Measurements from ENCODE around the gene CRTC1. TPM values are rescaled to one million over a fixed set of nuclear protein-coding genes. Genes with fewer than 3 reads are reported as not detected.

CRTC1 gene
- total and polyA plus RNA-seq, 9 of the 15 experiments (the other 6 are each of a cell fraction or from before 2014, with no cell fraction given) = 0.25 to 3.8 (median 1.2) TPM; not detected in 2

DNA sequence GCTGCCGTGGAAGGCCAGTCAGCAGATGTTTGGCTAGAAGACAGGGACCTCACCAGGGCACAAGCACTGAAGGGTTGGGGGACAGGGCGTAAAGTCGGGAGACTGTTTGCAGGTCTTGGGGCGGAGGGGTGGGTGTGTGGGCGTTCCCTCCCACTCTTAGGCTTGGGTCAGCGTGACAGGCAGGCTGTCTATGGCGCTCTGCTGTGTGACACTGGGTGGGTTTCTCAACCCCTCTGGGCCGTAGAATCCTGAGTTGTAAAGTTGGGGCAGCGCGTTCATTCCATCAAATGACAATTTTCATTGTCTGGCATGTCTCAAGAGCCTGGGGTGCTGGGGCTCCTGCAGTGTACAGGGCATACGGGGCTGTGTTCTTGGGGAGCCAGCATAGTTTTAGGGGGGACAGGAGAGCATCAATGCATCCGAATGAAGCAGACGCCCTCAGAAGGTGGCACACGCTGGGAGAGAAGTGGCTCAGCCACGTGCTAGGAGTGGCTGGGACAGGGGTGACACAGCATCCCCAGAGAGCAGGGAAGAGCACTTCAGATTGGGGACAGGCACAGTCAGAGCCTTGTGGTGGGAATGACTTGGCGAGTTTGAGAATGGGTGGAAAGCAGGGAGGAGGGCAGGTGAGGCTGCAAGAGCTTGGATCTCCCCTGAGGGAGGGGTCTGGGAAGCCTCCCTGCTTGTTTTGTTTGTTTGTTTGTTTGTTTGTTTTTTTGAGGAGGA is 4.4 kb downstream of the CRTC1 start (continued):
- no peak for TF ChIP-seq ZNF445 (CRISPR knock-in tag; IDR thresholded peaks at IDR 0.05; ENCODE audit: low read depth)
- peak; percentile 15 for TF ChIP-seq ZFP36 (IDR thresholded peaks at IDR 0.05; ENCODE audit: low read depth, low read length, partially characterized antibody)
- TF ChIP-seq, protein P1, sequence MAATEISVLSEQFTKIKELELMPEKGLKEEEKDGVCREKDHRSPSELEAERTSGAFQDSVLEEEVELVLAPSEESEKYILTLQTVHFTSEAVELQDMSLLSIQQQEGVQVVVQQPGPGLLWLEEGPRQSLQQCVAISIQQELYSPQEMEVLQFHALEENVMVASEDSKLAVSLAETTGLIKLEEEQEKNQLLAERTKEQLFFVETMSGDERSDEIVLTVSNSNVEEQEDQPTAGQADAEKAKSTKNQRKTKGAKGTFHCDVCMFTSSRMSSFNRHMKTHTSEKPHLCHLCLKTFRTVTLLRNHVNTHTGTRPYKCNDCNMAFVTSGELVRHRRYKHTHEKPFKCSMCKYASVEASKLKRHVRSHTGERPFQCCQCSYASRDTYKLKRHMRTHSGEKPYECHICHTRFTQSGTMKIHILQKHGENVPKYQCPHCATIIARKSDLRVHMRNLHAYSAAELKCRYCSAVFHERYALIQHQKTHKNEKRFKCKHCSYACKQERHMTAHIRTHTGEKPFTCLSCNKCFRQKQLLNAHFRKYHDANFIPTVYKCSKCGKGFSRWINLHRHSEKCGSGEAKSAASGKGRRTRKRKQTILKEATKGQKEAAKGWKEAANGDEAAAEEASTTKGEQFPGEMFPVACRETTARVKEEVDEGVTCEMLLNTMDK (IDR thresholded peaks at IDR 0.05; ENCODE audit: borderline replicate concordance, insufficient read depth, low read depth, low read length, poor library complexity, severe bottlenecking) = no peak
- TF ChIP-seq RNF2 (IDR thresholded peaks at IDR 0.05) = no peak
- no peak for TF ChIP-seq POLR2A (conservative IDR thresholded peaks at IDR 0.05)
- TF ChIP-seq, protein P2, sequence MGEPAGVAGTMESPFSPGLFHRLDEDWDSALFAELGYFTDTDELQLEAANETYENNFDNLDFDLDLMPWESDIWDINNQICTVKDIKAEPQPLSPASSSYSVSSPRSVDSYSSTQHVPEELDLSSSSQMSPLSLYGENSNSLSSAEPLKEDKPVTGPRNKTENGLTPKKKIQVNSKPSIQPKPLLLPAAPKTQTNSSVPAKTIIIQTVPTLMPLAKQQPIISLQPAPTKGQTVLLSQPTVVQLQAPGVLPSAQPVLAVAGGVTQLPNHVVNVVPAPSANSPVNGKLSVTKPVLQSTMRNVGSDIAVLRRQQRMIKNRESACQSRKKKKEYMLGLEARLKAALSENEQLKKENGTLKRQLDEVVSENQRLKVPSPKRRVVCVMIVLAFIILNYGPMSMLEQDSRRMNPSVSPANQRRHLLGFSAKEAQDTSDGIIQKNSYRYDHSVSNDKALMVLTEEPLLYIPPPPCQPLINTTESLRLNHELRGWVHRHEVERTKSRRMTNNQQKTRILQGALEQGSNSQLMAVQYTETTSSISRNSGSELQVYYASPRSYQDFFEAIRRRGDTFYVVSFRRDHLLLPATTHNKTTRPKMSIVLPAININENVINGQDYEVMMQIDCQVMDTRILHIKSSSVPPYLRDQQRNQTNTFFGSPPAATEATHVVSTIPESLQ (CRISPR knock-in tag; IDR thresholded peaks at IDR 0.05) = no peak
- 0 out of 2 replicates have a peak, but pooled peaks have one; percentile 19 for TF ChIP-seq RAD51 (IDR thresholded peaks at IDR 0.05; ENCODE audit: borderline replicate concordance, low read depth)
- TF ChIP-seq, protein P3, sequence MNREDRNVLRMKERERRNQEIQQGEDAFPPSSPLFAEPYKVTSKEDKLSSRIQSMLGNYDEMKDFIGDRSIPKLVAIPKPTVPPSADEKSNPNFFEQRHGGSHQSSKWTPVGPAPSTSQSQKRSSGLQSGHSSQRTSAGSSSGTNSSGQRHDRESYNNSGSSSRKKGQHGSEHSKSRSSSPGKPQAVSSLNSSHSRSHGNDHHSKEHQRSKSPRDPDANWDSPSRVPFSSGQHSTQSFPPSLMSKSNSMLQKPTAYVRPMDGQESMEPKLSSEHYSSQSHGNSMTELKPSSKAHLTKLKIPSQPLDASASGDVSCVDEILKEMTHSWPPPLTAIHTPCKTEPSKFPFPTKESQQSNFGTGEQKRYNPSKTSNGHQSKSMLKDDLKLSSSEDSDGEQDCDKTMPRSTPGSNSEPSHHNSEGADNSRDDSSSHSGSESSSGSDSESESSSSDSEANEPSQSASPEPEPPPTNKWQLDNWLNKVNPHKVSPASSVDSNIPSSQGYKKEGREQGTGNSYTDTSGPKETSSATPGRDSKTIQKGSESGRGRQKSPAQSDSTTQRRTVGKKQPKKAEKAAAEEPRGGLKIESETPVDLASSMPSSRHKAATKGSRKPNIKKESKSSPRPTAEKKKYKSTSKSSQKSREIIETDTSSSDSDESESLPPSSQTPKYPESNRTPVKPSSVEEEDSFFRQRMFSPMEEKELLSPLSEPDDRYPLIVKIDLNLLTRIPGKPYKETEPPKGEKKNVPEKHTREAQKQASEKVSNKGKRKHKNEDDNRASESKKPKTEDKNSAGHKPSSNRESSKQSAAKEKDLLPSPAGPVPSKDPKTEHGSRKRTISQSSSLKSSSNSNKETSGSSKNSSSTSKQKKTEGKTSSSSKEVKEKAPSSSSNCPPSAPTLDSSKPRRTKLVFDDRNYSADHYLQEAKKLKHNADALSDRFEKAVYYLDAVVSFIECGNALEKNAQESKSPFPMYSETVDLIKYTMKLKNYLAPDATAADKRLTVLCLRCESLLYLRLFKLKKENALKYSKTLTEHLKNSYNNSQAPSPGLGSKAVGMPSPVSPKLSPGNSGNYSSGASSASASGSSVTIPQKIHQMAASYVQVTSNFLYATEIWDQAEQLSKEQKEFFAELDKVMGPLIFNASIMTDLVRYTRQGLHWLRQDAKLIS (CRISPR knock-in tag; IDR thresholded peaks at IDR 0.05) = no peak
- TF ChIP-seq, protein P4, sequence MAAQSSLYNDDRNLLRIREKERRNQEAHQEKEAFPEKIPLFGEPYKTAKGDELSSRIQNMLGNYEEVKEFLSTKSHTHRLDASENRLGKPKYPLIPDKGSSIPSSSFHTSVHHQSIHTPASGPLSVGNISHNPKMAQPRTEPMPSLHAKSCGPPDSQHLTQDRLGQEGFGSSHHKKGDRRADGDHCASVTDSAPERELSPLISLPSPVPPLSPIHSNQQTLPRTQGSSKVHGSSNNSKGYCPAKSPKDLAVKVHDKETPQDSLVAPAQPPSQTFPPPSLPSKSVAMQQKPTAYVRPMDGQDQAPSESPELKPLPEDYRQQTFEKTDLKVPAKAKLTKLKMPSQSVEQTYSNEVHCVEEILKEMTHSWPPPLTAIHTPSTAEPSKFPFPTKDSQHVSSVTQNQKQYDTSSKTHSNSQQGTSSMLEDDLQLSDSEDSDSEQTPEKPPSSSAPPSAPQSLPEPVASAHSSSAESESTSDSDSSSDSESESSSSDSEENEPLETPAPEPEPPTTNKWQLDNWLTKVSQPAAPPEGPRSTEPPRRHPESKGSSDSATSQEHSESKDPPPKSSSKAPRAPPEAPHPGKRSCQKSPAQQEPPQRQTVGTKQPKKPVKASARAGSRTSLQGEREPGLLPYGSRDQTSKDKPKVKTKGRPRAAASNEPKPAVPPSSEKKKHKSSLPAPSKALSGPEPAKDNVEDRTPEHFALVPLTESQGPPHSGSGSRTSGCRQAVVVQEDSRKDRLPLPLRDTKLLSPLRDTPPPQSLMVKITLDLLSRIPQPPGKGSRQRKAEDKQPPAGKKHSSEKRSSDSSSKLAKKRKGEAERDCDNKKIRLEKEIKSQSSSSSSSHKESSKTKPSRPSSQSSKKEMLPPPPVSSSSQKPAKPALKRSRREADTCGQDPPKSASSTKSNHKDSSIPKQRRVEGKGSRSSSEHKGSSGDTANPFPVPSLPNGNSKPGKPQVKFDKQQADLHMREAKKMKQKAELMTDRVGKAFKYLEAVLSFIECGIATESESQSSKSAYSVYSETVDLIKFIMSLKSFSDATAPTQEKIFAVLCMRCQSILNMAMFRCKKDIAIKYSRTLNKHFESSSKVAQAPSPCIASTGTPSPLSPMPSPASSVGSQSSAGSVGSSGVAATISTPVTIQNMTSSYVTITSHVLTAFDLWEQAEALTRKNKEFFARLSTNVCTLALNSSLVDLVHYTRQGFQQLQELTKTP (IDR thresholded peaks at IDR 0.05; ENCODE audit: low read depth in 1 of 2, partially characterized antibody in 2 of 2) = no peak
- TF ChIP-seq ZNF253 (CRISPR knock-in tag; conservative IDR thresholded peaks at IDR 0.05) = no peak
- no peak for TF ChIP-seq ETV5 (CRISPR knock-in tag; IDR thresholded peaks at IDR 0.05; ENCODE audit: low read depth)
- TF ChIP-seq, protein P5, sequence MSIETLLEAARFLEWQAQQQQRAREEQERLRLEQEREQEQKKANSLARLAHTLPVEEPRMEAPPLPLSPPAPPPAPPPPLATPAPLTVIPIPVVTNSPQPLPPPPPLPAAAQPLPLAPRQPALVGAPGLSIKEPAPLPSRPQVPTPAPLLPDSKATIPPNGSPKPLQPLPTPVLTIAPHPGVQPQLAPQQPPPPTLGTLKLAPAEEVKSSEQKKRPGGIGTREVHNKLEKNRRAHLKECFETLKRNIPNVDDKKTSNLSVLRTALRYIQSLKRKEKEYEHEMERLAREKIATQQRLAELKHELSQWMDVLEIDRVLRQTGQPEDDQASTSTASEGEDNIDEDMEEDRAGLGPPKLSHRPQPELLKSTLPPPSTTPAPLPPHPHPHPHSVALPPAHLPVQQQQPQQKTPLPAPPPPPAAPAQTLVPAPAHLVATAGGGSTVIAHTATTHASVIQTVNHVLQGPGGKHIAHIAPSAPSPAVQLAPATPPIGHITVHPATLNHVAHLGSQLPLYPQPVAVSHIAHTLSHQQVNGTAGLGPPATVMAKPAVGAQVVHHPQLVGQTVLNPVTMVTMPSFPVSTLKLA (conservative IDR thresholded peaks at IDR 0.05) = peak; percentile 55 to 78
- TF ChIP-seq ZNF224 (CRISPR knock-in tag; IDR thresholded peaks at IDR 0.05) = no peak

Data from K562 (cell line).